Lower lobe of right lung (tissue), 1 donor: ENCODE data around the gene LENG8. TPM values are rescaled to one million over a fixed set of nuclear protein-coding genes. Genes with fewer than 3 reads are reported as not detected.

Experiments used
- total RNA-seq: library from RNA; stranded (reverse); fragmentation: NEBNext Ultra II Directional; extraction: Animal tissue kit (Norgen Biotek cat#: 25700); gene quantifications from one replicate; pipeline ENCODE4 v1.2.1, GENCODE V29; 2021
- donor health status: DM: no; HTN: yes; CAD: no; lungs with severe emphysema.

LENG8 gene
- total RNA-seq, 1 donor from 2014 or later = 183 TPM

Other genes starting within 250 kb of the LENG8 start
- 1,086 TPM for gene RPS9, start 248.3 kb upstream of the LENG8 start, total RNA-seq
- 85.6 TPM for gene LILRB3, start 226.2 kb upstream of the LENG8 start, total RNA-seq
- gene LILRA6, start 206.4 kb upstream of the LENG8 start, total RNA-seq = 36.9 TPM
- 16.0 TPM for gene LILRB5, start 191.9 kb upstream of the LENG8 start, total RNA-seq
- gene LILRB2, start 168.1 kb upstream of the LENG8 start, total RNA-seq = 26.1 TPM
- 21.9 TPM for gene LILRA5, start 136.0 kb upstream of the LENG8 start, total RNA-seq
- 6.6 TPM for gene LILRA4, start 110.0 kb upstream of the LENG8 start, total RNA-seq
- gene LAIR1, start 84.3 kb upstream of the LENG8 start, total RNA-seq = 176 TPM
- not detected for gene TTYH1, start 33.7 kb upstream of the LENG8 start, total RNA-seq
- gene LENG9, start 14.6 kb downstream of the LENG8 start, total RNA-seq = 7.3 TPM
- 25.5 TPM for gene CDC42EP5, start 24.1 kb downstream of the LENG8 start, total RNA-seq
- 0.95 TPM for gene LAIR2, start 53.6 kb downstream of the LENG8 start, total RNA-seq
- gene LILRA2, start 124.6 kb downstream of the LENG8 start, total RNA-seq = 25.3 TPM
- gene LILRA1, start 144.4 kb downstream of the LENG8 start, total RNA-seq = 7.6 TPM
- 43.3 TPM for gene LILRB1, start 181.3 kb downstream of the LENG8 start, total RNA-seq
- gene LILRB4, start 213.8 kb downstream of the LENG8 start, total RNA-seq = 43.7 TPM